Activated gamma-delta T cell treated with anti-CD3 and anti-CD28 coated beads, Interleukin-2, amount 50 U/mL, for 16 hours (primary cell): ENCODE measurements around the gene EZR.

Experiments
- DNase-seq: peaks from one replicate; pipeline ENCODE4 v3.0.0-alpha.2; 2020; ENCODE audit warnings: low read depth

Gene EZR

DNA sequence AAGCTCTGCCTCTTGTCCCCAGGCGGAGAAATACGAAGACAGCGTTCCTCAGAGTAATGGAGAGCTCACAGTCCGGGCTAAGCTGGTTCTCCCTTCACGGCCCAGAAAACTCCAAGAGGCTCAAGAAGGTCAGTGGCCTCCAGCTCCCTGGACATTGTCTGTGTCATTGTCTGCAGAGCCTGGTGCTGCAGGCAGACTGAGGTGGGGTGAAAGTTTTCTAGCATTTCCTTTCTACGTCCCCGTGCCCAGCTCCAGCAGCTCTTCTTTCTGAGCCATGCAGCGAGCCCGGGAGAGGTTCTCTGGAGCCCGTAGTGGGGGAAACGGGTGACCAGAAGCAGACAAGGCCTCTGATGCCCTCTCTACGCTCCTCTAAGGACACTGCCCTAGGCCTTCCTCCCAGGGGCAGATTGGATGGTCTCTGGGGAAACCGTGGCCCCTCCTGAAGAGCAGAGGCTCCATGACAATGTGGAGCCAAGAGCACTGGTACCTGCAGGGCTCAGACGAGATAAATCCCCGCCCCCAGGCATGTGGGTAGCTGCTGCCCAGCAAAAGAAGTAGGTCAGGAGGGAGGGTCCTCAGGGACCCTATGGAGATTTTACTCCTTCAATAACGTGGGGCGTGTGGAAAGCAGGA lies 58.4 kb downstream of the EZR start:
- DNase-seq, result no peak

DNA sequence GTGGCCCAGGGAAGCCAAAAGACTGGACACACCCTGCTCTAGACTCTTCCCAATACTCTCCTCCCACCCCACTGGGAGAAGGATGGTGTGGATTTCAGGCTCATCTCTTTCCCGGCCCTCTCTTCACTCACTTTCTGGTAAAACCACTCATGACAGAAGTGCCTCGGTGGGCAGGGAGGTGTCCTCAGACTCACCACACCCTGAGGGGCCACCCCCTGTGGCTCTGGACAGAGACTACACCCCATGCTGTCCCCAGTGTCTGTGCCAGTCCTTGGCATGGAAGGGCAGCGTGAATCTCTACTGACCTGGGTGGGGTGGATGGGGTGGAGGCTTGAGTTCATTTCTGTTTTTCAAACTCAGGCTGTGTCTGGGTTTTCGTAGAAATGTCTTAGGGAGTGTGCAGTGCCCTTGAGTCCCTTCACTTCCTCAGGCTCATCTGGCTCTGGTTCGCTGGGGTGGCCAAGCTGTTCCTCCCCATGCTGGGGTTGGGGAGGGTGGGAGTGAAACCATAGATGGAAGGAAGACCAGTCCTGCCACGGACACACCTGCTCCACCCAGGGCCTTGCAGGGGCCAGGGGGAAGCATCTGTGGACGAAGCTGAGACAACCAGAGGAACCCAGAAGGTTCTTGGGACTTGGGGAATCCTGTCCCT lies 59.1 kb downstream of the EZR start:
- DNase-seq, result no peak

DNA sequence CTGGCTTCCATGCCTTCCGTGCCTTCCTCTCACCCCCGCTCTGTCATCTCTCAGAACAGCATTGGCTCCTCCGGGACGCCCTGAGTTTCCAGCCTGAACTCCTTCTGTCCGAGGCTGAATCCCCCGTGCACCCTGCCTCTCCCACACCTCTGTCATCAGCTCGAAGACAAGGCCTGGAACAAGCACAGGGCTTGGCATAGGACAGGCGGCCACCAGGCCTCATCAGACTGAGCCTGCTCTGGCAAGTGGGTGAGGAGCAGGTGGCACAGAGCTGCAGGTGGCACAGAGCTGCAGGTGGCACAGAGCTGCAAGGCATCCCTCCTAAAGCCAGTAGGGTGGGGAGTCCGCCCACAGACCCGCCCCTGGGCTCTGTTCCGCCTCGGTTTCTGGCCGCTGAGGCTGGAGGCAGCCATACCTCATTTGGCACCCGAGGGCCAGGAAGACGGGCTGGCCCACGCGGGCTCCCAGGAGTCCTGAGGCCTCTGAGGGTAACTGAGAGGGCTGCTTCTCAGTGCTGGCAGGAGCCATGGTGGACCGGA lies 60.2 kb downstream of the EZR start:
- DNase-seq, result no peak

DNA sequence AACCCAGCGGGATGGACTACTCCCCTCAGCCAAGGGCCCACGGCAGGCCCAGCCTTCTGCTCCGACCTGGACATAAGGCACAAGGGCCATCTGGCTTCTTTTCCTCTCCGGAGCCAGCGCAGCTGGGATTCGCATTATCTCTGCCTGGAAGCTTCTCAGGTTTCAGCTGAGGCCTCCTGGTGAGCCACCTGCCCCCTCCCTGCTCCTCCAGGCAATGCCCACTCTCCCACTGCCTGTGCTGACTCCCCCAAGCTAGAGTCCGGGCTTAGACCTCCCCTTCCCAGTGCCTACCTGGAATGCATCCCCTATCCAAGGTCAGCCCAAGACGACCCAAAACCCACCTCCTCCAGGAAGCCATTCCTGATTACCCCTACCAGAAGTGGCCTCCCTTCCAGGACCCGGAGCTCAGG lies 60.7 kb downstream of the EZR start:
- DNase-seq, result no peak

DNA sequence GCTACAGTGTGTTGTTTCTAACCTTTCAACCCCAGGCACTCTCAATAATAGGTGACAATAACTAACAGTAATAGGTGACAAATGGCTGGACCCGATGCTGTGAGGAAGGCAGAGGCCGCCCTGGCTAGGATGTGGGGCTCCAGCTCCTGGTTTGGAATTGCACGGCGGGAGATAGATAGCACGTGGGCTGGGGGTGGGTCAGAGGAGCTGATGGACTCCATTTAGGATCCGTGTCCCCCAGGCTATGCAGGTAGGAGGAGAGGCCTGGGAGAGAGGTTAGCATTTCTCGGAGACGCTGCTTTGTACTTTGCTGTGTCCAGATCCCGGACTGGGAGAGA lies 61.4 kb downstream of the EZR start:
- DNase-seq, result no peak

DNA sequence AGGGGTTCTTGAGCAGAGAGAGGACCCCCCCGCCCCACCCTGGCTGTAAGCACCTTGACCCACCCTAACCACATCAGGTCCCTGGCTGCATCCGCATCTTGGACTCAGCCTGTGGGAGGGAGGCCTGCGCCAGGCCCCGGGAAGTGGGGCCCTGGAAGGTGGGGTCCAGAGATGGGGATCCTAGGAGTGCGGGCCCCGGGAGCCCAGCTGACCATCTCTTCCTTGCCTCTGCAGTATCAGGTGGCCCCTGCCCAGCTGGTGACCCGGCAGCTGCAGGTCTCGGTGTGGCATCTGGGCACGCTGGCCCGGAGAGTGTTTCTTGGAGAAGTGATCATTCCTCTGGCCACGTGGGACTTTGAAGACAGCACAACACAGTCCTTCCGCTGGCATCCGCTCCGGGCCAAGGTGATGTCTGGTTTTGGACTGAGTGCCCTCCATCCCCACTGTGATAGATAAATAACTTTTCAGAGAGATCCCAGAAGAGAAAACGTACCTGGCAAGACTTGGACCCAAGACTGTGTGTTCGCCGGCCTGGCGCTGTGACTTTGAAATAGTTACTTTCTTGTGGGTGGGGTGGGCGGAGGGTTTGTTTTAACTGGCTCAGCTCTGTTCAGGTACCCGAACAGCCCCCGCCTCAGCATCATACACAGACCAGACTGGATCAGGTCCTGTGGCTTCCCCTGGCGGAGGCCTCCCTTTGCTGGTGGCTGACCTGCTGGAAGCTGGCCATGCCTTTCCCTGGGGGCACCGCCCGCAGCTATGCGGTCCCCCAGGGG lies 62.0 kb downstream of the EZR start:
- DNase-seq, result no peak

DNA sequence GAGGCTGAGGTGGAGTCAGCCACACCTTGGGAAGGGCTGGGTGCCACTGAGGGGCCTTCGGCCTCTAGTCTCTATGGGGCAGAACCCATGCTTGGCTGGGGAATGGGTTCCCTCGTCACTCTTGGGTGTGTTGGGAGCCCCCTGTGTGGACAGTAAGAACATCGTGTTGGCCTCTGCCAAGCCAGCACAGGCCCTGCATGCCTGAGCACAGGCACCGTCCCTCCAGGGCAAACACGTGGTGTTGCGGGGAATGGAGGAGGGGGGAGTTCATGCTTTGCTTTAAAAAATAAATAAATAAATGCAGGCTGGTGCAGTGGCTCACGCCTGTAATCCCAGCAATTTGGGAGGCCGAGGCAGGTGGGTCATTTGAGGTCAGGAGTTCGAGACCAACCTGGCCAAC lies 63.0 kb downstream of the EZR start:
- DNase-seq, result no peak

DNA sequence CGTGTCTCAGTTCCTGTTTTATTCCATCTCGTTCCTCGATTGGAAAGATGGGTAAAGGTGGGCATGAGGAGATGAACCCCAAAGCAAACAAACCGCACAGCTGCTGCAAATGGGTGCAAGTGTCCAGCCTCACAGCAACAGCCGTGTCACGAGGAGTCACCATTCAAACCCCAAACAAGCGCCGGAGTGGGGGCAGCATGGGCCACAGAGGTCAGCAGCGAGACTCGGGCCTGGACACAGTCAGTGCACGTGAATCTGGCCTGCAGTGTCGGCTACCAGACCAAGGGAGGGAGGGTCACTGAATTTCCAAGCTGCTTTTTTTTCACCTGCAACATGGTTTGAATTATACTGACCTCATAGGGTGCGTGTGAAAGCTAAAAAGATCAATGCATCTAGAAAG lies 63.5 kb downstream of the EZR start:
- DNase-seq, result no peak

DNA sequence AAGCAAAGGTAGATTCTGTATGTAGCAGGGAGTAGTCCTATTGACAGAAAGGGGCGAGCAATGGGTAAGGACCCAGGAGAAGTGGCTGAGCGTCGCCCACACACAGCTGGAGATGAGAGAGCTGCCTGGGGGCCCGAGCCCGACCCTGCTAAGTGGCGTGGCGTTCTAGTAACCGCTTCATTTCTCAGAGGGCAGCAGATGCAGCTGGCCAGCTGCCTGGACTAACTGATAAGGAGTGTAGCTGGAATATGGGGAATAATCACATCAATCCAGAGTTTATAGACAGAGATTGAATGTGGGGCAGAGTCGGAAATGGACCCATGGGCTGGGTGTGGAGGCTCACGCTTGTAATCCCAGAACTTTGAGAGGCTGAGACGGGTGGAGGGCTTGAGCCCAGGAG lies 64.4 kb downstream of the EZR start:
- no peak for DNase-seq

DNA sequence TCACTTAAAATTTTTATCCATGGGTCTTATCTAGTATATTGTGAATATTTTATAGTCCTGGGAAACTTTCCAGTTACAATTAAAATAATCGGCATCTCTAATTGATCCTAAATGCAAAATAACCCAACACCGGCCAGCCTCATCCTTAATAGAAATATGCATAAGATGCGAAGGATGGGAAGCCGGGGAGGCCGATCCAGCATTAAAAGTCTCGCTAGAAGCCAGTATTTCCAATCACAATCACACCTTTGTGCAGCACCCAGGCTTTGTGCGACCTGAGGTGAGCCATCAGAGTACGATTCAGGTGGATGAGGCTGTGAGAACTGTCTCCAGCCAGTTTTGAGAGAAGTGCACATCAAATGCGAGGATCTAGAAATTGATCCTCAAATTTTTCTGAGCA lies 65.4 kb downstream of the EZR start:
- DNase-seq, result no peak

DNA sequence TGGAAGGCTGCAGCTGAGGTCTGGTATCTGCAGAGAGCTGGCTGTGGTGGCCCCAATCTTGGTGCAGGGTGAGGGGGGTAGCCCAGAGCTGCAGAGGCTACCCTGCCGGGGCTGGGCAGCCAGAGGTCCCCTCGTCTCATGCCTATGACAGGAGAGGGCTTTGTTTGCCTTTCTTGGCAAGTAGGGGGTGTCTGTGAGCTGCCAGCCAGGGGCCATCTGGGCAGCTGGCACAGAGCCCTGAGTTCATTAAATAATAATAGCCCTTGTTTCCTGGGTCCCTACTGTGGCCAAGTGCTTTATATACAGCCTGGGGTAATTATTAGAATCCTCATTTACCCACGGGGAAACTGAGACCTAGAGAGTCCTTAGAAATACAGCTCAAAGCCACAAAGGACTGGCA lies 66.6 kb downstream of the EZR start:
- no peak for DNase-seq

DNA sequence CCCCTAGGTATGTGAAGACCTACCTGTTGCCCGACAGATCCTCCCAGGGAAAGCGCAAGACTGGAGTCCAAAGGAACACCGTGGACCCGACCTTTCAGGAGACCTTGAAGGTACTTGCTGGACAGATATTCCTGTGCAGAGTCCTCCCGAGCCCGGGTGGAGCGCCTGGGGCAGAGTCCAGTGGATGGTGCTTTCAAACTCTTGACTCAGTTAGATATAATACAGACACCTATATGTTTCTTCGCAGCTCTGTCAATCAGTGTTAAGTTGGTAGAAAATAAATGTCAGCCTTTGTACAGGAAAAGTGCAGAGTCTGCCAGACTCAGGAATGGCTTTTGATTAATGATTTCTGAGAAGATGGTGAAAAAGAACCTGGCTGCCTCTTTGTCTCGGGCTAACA lies 67.2 kb downstream of the EZR start:
- no peak for DNase-seq

DNA sequence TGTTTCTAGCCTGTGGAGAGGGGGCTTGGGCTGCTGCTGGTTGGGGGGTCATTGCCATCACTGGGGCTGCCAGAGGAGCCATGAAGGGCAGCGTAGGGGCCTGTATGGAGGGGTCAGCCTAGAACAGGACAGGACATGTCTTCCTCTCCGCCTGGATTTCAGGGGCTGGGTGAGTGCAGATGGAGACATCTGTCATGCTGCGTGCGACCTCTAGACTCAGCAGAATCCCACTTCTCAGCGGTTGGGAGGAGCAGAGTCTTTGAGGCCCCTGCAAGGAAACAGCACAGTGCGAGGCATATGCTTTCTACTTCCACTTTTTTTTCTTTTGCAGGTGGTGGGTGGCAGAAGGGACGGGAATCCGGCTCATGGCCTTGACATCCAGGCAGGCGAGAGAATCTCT lies 67.9 kb downstream of the EZR start:
- DNase-seq, result no peak

DNA sequence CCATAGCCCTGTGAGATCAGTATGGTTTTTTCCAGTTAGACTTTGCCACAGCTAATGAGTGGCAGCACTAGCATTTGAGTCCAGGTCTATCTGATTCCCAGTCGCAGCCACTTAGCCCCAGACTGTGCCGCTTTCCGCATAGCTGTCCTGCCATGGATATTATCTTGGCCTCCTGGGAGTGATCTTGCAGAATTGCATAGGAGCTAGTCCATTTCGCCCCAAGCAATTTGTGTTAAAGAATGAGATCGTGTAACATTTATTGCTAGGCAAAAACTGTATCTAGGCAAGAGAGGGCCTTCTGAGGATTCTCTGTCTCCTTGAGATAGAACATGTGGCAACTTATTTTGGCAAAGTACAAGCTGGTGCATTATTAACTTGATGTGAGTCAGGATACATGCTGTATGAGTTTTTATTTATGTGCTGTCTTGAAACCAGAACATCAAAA lies 74.2 kb downstream of the EZR start:
- no peak for DNase-seq

DNA sequence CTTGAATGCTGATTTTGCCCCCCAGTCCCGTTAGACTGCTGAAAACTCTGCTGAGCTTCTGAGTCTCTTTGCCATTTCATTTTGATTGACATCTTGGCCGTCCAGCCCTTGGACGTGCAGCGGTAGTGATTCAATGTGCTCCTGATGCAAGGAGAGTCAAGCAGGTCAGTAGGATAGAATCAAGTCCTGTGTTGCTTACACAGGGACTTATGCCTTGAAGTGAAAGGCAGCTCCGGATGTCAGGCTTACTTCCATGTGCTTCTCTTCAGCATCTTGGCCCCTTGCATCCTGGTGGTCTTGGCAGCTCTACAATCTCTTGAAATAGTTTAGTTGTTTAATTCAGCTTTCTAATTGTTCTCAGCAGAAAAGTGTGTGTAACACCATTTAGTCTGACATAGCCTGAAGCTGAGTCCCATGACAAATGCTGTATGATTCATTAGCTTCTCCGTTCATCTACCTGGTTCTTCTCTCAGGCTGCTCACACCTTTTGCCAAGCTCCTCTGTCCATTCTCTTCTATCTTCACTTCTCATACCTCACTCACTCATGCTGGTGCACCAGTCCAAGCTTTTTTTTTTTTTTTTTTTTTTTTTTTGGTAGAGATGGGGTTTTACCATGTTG lies 76.0 kb downstream of the EZR start:
- no peak for DNase-seq

DNA sequence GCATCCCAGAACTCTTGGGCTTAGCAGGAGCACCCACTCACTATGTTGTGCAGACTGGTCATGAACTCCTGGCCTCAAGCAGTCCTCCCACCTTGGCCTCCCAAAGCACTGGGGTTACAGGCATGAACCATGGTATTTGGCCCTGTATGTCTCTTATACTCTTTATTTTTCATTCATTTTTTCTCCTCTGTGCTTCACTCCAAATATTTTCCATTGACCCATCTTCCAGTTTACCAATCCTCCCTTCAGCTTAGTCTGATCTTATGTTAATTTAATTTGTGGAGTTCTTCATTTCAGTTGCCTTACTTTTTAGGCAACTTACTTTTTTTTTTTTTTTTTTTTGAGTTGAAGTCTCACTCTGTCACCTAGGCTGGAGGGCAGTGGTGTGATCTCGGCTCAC lies 79.5 kb downstream of the EZR start:
- DNase-seq, result no peak

DNA sequence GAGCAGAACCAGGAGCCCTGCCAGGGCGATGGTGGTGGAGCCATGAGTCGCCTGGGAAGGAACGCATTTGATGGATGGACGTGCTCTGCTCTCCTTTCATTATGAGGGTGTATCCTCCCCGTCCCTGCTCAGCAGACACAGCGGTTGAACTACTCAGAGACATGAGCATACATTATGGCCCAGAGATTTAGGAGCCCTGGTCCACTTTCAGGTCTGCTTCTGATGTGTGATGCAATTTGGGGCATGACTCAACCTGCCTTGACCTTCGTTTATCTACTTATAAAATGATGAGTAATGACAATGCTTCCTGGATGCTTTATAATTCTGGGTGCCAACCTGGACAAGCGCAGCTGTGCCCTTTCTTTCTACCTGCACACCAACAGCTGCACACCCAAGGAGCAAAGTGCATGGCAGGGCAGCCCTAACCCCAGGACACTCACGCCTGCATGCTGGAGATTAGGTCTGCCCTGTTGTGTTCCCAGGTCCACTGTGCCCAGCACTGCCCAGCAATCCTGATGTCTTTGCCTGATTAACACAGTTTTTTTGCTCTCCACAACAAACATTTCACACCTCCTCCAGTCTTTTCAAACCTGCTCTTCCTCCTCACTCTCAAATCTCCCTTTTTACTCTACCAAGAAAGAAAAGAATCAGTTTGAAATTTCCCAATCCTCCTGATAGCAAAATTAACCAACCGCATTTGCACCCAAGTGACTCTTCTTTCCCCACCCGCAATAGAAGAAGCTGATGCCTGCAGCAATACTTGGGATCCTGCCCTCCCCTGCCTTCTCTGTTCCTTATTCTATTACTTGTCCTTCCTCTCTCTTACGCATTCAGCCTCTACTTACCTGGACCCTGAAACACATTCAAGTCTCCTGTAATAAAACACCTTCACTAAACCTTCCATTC lies 81.2 kb downstream of the EZR start:
- DNase-seq, result no peak

DNA sequence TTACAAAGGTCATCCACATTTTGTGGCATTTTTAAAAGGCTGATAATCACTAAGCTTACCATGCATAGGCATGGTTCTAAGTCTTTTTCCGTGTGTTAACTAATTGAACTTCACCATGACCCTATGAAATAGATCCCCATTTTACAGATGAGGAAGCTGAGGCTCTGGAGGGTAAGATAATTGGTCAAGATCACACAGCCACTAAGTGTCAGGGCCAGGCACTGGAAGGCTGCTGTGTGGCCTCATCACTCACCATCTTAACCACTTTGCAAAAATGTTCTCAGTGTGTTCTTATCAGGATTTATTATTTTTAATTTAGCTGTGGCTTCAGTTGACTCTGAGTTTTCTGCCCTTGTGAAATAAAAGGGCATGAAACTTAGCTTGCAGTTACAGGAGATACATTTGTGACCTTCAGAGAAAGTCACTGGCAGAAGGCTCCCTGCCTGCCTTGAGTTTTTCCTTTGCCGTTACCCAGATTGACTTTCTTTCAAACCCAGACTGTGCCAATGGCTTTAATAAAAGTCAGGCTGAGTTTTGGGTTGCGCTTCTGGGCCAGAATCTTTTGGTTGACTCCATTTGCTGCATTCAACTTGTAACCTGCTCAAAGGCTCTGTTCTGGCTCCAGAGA lies 82.0 kb downstream of the EZR start:
- no peak for DNase-seq

DNA sequence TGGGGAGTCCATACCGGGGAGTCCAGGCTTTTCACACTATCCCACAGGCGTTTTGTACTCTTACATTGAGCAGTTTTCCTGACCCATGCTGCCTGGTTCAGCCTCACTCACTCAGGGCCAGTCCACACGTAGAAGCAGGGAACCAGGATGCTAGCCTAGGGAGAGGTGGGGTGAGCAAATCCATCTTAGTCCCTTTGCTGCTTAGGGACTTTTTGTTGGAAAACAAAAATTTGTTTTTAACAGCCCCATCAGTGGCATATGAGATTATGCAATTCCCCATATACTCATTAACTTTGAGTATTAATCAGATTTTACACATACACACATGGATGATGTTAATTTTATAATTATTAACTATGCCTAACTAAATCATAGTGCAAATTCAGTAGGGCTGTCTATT lies 84.2 kb downstream of the EZR start:
- DNase-seq, result no peak

DNA sequence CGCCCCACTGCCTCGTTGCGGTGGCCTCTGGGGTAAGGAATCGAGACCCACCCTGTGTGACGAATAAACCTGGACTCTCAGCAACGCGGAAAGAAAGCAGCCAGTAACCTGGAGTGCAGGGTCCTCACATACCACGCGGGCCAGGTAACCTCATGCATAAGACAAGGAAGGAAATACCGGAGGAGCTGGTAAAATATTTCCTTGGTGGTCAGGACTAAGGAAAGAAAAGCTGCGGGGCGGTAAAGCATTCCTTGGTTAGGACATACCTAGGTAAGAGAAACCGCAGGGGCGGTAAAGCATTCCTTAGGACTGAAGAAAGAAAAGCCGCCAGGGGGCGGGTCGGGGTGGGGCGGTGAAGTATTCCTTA lies 88.6 kb downstream of the EZR start:
- no peak for DNase-seq

DNA sequence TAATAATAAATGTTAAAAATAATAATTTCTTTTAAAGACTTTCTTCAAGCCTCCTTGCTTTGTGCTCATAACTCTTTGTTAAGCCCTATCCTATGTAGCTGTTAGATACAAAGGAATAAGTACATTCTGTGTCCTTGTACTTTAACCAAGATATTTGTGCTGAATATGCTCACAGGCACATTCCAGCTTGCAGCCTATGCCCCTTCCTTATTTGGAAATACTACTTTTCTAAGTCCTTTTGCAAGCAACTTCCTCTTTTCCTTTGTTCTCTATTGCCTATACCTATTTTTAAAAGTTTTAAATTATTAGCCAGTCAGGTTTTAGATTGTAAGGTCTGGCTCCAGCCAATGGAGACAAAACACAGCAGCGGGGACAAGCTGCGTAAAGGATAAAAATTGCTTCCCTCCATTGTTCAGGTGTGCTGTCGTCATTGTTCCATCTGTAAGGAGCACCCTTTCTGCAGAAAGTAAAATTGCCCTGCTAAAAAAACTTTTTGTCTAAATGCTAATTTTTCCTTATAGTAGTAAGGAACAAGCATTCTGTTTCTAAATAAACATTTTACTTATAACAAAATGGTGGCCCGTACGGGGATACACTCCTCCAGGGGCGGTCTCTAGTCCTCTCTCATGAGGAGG lies 89.1 kb downstream of the EZR start:
- no peak for DNase-seq
